Measurements from ENCODE around the gene ANKFY1.

DNA sequence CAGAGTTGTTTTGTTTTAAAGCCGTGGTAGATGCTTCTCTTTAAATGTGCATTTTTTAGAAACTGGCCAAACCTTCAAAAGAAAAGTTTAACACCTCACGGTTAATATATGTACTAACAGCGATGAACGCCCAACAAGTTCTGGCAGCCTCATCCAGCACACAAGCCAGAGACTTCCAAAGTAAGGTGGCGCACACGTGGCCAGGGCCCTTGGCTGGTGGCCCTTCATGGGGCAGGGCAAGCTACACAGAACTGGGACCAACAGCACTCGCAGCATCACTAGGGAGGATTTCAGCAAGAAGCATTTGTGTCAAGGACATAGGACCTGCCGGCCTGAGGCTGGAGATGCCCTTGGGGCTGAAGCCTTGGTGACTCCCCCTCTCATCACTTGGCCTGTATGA is 97.4 kb downstream of the ANKFY1 start:
- TF ChIP-seq, protein P1, sequence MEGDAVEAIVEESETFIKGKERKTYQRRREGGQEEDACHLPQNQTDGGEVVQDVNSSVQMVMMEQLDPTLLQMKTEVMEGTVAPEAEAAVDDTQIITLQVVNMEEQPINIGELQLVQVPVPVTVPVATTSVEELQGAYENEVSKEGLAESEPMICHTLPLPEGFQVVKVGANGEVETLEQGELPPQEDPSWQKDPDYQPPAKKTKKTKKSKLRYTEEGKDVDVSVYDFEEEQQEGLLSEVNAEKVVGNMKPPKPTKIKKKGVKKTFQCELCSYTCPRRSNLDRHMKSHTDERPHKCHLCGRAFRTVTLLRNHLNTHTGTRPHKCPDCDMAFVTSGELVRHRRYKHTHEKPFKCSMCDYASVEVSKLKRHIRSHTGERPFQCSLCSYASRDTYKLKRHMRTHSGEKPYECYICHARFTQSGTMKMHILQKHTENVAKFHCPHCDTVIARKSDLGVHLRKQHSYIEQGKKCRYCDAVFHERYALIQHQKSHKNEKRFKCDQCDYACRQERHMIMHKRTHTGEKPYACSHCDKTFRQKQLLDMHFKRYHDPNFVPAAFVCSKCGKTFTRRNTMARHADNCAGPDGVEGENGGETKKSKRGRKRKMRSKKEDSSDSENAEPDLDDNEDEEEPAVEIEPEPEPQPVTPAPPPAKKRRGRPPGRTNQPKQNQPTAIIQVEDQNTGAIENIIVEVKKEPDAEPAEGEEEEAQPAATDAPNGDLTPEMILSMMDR (IDR thresholded peaks at IDR 0.05; ENCODE audit: poor library complexity), result no peak
- no peak for TF ChIP-seq EZH2 (IDR thresholded peaks at IDR 0.05; ENCODE audit: borderline replicate concordance)
- TF ChIP-seq EZH2phosphoT487 (IDR thresholded peaks at IDR 0.05; ENCODE audit: low read depth, severe bottlenecking, unreplicated experiment), result no peak

All from hepatocyte (in vitro differentiated cells).